Inflammatory macrophage treated with lipopolysaccharide for 1 hour (primary cell): Measurements from ENCODE around the gene B3GALT6.

Experiments
- DNase-seq, 2 donors: peaks; one replicate each; pipeline ENCODE4 v3.0.0-alpha.2; 2020 to 2022

B3GALT6 gene

DNA sequence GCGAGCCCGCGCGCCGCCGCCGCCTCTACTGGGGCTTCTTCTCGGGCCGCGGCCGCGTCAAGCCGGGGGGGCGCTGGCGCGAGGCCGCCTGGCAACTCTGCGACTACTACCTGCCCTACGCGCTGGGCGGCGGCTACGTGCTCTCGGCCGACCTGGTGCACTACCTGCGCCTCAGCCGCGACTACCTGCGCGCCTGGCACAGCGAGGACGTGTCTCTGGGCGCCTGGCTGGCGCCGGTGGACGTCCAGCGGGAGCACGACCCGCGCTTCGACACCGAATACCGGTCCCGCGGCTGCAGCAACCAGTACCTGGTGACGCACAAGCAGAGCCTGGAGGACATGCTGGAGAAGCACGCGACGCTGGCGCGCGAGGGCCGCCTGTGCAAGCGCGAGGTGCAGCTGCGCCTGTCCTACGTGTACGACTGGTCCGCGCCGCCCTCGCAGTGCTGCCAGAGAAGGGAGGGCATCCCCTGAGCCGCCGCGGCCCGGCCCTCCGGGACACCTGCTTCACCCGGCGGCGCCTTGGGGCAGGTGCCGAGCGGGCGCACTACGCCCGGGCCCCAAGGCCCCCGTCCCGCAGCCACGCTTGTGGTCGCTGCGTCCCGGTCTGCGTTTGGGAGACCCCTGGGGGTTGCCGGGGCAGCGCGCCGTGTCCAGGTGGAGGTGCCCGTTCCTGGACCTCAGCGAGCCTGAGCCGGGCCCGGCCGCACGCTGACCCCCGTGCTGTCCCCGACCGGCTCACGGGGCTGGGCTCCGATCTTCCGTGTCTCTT is 944 bp downstream of the B3GALT6 start:
- DNase-seq, result no peak

DNA sequence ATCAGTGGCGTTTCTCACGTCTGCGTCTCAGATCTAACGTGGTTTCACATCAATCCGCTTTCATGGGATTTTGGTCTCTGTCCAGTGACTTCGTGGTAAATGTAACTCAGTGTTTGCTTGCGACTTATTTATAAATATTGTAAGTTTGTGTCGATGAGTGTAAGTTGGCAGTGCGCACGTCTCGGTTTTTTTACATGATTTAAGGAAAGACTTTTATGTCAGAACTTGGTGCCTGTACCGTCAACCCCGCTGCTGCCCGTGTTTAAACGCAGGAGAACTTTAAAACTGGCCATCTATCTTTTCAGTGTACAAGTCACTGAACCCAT is 1.5 kb downstream of the B3GALT6 start:
- no peak for DNase-seq

DNA sequence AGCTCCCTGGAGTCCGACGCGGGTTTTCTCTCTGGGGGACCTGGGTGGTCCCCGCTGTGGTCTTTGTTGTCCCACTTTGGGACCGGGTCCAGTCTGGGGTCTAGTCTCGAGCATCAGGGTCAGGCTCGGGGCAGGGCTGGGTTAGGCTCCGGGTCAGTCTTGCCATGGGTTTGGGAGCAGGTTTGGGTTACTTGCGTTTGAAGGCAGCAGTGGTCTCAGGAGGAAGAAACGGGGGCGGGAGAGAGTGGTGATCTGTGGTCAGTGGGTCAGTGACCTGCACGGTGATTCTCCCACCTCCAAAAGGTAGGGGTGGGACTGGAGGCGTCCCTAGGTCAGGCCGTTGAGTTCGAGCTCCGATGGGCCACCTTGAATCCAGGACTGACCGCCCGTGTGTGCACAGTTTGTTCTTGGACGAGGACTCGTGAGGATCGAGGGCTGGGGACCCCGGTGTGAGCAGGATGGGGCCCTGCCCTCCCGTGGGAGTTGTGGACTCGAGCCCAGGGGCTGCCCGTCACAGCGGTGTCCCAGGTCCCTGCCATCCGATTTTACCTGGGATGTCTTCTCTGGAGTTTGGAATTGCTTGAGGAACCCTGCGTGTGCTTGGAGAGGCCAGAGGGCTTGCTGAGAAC is 2.3 kb downstream of the B3GALT6 start:
- no peak for DNase-seq

DNA sequence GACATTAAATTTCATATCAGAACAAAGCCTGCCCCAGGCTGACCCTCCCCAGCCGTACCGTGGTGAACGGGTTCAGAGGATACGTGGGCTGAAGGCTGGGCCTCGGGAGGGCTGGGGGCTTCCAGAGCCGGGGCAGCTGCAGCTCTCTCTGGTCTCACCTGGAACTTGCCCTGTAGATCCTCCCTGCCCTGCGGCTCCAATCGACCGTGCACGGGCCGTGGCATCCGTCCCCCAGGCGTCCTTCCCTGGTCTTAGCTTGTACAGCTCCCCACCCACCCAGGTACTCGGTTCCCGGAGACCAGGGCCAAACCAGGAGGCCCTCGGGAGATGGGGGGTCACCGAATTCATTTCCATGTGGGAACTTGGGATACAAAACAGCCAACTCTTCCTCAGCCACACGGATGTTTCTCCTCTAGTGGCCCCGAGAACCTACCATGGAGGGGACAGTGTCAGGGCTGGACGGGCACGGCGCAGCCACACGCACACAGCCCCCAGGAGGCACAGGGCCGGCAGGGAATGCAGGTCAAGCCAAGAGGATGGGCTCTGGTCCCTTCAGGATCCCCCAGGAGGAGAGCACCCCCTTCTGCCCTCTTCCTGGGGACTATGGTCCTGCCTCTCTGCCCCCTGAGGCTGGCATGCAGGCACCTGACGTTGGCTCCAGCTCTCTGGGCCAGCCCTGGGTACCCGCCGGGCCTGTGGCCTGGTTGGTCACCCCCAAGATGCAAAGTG is 3.1 kb downstream of the B3GALT6 start:
- DNase-seq, result no peak

DNA sequence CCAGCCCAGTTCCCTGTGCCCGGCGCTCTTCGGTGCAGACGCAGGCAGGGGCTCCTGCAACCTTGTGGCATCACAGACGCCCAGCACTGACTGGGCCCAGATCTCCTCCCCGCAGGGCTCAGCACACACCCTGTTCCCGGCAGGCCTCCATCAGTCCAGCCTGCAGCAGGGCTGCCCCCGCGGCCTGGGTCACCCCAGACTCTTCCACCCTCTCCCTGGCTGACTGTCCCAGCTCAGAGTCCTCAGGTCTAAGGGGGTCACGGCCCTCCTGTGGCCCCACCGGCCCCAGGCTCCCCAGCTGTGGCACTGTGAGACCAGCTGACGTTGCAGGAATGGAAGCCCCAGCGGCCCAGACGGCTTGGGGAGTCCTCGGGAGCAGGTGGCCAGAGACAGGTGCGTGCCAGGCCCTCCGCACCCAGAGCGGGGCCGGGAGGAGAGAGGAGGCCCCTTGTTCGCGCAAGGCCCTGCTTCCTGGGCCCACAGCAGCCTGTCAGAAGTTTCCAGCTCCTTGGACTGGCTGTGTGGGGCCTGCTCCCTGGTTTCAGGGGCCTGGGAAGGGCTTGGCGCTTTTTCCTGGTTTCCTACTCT is 4.2 kb downstream of the B3GALT6 start:
- no peak for DNase-seq

DNA sequence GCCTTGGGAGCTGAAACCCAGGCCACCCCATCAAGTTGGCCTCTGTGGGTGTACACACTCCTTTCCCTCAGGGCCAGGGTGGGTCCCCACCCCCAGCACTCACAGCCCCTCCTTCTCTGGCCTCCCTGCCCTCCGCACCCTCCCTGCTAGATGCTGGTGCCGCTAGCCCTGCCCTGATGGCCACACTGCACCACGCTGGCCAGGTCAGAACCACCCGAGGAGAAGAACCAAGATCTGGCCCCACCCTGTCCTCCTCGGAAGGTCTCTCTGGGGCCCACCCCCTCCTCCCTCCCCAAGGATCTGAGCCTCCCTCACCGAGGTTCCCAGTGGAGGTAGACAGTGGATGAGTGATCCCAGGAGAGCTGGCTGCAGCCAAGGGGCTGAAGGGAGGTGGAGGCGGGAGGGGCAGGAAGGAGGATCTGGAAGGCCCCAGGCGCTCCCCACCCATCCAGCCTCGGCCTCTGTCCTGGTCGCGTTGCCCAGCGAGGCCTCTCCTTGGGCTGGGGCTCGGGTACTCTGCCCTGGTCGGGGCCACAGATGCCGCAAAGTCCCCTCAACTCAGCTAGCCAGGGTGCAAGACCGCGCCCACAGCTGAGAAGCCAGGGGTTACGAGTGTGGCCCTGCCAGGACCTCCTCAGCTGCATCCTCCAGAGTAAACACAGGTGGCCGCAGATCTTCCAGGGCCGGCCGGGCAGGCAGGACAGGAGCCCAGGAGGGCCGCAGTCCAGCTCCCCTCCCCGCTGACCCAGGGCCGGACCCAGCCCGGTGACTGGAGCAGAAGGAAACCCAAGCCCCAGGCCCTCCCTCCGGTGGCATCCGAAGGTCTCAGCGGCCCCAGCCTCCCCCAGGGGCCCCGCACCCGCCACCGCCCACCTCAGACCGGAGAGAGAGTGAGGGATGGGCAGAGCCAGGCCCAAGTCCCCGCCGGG is 5.2 kb downstream of the B3GALT6 start:
- no peak for DNase-seq

DNA sequence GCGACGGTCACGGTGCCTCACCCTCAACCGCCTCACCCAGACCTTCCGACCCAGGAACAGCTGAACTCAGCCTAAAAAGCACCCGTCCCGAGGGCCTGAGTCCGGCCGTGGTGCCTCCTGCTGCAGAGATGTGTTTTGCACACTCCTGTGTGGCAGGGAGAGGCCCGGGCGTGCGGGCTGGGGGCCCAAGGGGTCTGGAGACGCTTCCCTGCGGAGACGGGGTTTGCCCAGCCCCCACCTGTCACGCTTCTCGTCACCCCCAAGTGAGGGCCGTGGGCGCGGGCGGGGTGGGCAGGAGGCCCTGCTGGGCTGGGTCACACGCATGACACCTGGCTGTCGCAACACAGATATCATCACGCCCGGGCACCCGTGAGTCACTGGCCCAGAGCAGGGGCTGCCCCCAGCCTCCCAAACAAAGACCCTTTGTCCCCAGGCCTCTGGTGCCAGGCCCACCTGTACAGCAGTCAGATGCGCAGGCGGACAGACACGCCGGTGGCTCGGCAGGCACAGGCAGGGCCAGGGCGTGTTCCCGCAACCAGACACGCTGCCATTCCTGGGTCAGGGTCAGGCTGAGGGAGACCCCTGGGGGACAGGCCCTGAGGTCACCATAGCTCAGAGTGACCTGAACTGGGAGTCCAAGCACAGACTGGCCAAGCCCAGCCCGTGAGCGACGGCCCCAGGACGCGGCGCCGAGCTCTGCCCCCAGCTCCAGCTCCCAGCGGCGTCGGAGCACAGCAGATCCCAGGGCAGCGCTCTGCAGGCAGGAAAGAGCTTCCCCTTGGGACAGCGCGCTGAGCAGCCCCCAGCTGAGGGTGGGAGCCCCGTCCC is 6.1 kb downstream of the B3GALT6 start:
- no peak for DNase-seq

DNA sequence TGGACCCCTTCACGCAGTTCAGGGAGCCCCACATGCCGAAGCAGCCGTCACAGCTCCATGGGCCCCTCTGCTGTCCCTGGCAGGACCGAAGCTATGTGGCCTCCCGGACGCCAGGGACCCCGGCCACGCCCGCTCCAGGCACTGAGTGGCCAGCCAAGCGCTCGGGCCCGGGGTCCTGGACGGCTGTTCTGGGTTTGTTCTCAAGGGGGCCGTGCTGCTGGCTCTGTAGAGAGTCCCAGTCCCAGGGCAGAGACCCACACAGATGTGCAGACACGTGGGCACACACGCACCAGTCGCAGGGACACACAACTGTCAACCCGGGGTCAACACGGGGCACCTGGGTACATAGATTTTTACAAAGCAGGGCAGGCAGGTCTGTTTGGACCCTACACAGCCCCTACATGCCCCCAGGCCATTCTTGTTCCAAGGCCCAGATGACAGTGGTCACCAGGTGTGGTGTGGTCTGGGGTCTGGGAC is 6.7 kb downstream of the B3GALT6 start:
- no peak for DNase-seq

DNA sequence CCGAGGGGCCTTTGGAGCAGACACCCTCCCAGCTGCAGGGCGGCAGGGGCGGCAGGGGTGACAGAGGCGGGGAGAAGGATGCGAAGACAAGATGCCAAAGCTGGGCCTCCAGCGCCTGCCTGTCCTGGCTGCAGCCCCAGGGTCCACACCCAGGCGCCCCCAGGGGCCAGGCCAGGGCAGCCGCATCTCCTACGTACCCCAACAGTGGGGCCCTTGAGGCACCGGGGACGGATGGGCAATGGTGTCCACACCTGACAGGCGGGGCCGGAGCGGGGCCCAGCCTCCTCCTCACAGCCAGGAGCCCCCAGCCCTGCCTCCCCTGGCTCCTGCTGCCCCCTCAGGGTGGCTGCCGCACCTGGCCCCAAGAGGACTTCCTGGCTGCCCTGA is 7.2 kb downstream of the B3GALT6 start:
- no peak for DNase-seq

DNA sequence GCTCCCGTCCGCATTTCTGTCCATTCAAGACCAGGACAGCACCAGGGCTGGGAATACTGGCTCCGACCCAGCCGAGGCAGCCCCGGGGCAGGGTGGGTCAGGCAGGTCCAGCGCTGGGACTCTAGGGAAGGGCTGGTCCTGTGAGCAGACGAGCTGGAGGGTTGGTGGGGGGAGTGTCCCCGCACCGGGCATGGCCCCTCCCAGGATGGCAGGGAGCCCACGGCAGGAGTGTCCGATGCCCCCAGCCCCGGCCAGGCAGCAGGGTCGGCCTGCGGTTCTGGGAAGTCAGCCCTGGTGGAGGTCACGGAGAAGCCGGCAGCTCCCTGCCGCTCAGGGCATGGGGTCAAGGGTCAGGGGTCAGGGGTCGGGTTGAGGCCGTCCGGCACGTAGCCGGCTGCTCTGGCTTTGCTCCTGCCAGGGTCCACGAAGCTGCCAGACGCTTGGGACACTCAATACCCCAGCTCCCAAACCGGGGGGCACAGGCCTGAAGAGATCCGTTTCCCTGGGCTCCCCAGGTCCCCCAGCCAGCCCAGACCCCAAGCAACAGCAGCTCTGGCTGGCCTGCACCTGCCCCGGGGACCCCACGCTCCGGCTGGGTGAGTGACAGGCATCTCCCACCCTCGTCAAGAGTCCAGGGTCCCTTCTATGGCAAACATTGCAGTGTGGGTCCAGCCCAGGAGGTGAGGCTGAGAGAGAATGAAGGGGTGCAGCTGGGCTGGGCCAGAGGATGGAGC is 7.7 kb downstream of the B3GALT6 start:
- no peak for DNase-seq

DNA sequence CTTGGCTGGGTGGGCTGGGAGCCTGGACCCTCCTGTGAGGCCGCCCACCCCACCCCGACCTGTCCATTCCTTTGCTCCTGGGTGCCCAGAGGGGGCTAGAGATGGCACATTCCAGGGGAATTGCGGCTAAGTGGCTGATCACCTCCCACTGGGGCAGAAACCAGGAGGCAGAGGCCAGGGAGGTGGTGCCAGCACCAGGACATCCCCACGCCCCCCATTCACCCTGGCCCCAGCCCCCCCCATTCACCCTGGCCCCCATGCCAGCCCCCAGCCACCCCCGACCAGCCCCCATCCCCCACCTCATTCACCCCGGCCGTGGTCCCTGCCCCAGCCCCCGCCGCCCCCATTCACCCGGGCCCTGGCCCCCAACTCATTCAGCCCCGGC is 8.3 kb downstream of the B3GALT6 start:
- DNase-seq, result no peak

DNA sequence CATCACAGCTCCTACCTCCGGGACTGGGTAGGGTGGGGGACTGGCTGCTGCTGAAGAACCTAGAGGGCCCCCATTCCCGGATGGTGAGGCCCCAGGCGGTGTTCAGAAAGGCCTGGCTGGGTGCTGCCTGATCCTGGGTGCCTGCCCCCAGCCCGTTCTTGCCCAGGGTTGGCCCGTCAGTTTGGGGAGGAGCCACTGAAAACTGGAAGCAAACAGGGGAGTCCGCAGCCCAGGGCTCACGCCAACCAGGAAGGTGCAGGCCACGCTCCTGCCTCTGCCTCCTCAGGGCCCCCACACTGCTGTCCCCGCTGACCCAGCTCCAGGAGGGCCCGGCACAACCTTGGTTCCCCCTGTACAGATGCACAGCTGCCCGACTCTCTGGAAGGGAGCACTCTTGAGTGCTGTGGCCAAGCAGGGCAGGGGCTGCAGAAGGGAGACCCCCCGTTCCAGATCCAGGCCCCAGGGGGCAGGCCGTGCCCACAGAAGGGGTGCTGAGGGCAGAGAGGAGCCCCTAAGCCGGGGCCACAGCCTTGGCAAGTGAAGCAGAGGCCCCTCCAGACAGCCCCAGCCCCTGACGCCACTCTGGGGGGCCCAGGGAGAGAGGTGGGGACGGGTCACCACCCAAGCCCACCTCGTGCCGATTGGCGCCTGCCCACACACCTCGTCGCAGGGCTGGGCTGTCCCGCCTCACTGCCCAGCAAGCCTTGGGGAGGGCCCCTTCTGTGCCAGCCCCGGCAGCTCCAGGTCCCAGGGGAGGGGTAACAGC is 9.0 kb downstream of the B3GALT6 start:
- DNase-seq, result no peak

DNA sequence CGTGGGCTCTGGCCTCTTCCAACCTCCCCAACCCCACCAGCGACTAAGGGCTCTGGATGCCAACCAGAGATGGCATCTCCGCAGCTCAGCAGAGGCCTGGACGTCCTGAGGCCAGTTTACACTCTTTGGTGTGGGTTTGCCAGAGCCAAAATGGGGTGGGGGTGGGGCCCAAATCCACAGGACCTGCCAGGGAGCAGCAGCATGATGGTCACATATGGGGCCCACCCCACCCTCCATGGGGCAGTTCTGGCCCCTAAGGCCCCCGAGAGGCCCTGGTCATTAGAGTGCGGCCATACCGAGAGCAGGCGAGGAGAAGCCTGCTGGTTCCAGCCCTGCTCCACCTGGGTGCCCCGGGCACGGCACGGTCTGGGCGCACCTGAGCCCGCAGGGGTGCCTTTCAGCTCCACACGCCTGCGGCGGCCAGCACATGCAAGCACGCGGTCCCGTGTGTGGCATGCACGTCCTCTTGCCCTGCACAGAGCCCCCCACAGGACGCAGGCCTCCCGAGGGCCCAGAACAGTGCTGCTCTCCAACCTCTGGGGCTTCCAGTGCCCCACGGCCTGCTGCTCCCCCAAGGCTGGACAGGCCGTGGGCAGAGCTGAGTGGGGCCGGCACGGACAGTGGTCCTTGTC is 9.7 kb downstream of the B3GALT6 start:
- no peak for DNase-seq

DNA sequence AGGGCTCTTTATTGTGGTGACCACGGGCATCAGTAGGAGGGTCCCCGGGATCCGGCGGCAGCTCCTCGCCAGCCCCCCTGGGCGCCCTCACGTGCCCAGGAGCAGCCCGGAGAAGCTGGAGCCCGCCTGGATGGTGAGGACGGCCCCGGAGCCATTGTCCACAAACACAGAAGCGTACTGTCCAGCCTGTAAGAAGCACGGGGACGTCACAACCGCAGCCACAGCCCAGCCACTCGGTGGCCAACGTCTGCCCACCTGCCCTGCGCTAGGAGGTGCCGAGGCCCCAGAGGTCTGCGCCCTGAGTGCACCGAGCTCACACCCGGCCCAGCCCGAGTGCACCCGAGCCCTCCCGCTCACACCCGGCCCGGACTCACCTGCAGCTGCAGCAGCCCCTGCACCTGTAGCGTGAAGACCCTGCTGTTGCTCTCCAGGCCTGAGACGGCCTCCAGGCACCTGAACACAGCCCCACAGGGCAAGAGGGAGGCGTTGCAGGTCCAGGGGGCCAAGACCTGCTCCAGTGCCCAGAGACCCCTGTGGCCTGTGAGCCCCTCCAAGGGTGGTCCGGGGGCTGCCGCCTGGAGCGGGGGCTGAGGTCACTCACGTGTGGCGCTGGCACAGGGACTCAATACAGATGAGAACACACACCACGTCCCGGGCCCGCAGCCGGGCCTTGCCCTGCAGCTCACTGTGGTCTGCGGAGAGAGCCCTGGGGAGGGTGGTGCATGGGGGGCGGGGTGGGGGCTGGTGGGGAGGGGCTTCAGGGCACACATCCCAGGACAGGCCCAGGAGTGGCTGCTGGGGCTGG is 10.6 kb downstream of the B3GALT6 start:
- no peak for DNase-seq

DNA sequence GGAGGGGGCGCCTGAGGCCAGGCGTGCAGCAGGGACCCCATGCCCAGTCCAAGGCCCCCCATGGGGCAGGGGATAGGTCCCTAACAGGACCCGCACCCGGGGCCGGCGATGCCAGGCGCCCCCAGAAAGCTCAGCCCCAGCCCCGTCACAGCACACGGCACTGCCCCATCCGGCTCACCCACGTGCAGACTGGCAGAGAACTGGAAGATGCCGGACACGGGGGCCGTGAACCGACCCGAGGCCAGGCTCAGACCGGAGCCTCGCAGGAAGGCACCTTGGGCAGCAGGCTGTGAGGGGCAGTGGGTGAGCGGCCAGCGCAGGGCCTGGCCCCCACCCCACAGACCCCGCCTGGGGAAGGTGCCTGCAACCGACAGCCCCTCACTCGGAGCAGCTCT is 11.2 kb downstream of the B3GALT6 start:
- no peak for DNase-seq

DNA sequence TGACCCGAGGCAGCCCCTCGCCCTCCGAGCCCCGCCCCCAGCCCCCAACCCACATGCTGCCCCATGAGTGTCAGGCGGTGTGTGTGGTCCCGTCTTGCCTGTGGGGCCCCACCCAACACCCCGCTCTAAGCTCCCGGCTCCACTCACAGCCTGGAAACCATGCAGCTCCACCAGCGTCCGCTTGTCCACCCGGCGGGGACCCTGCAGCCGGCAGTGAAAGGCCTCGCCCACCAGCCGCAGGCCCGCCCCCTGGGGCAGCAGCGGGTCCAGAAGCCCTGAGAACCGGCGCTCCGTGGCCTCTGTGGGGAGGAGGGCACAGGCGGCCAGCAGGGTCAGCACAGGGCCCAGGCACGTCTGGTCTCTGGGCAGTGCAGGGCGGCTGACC is 11.8 kb downstream of the B3GALT6 start:
- DNase-seq, result no peak

DNA sequence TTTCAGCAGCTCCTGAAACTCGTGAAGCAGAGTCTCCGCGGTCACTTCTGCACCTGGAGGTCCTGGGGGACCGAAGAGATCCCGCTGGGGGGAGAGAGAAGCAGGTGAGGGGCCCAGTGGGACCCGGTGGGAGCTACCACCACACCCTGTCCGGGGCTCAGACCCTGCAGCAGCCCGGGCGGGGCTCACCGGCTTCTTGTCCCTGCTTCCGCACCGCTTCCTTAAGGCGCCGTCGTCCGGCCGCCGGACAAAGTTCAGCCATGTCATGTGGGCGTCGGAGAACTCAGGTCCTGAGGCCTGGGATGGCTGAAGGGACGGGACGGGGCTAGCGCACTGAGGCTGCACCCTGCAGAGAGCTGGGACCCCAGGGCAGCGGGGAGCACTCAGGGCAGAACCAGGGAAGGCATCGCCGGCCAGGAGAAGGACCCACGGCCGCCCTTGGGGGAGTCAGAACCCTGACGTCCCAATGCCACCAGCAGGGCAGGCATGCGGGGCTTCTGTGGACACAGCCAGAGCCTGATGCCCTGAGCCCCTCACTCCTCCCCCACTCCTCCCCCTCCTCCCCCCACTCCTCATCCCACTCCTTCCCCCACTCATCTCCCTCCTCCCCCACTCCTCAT is 12.3 kb downstream of the B3GALT6 start:
- DNase-seq, result no peak

DNA sequence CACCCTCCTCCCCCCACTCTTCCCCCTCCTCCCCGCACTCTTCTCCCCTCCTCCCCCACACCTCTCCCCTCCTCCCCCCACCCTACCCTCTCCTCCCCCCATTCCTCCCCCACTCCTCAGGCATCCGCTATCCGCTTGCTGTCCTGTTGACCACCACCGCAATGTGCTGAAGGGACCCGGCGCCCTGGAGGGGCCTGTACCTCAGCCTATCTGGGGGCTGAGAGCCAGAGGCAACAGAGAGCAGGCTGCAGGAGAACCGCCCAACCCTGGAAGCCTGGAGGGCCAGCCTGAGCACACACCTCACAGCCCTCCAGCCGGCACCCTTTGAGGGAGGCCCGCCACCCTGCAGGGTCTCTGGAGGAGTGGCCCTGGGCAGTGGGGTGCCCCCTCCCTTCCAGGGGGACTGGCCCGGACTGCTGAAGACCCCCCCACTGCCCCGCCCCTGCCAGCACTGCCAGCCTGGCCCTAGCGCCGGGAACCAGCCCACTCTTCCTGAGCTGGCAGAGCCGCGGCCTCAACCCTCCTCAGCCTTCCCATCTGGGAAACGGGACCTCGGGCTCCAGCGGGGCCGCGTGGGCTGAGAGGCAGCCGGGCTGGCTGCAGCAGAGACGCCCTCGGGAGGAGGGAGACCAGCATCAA is 13.3 kb downstream of the B3GALT6 start:
- no peak for DNase-seq
